Measurements from ENCODE around the gene NAV2.
A peak's percentile ranks its signal among the peaks of the same experiment; 100 is the strongest.
"Not testable (repeated sequence)": the region's sequence is repeated elsewhere in the genome, so short reads cannot be mapped to it uniquely, and the experiment has no call there.

Gene NAV2

GRCh38 chr11:20122131-20122530, 409.5 kb downstream of the NAV2 start:
- H3K4me3 ChIP-seq (replicated peaks; ENCODE audit: low read depth, low read length), result no peak overlapping the region
- no peak for TF ChIP-seq CTCF (IDR thresholded peaks at IDR 0.05; ENCODE audit: low read length, missing control alignments)
- no peak for DNase-seq (ENCODE audit: low read depth)

- peak; percentile 53 for DNase-seq (ENCODE audit: low read depth)
- H3K4me3 ChIP-seq (replicated peaks; ENCODE audit: low read depth, low read length), result no peak overlapping the region
- no peak for TF ChIP-seq CTCF (IDR thresholded peaks at IDR 0.05; ENCODE audit: low read length, missing control alignments)
Observed at GRCh38 chr11:20125927-20126326, 413.3 kb downstream of the NAV2 start.

DNA sequence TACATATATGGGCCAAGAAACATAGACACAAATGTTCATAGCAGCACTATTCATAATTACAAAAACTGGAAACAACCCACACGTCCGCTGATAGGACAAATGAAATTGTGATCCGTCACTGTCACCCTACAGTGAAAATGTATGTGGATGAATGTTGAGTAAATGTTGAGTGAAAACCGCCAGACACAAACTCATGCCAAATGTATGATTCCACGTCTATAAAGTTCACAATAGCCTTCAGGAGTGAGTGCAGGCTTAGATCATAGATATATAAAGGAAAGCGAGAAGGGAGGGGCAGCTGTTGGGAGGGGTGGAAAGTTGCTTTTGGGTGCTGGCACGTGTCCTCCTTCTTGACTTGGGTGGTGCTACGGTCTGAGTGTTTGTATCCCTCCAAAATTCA, 414.1 kb downstream of the NAV2 start:
- TF ChIP-seq CTCF (IDR thresholded peaks at IDR 0.05; ENCODE audit: low read length, missing control alignments), result no peak
- no peak overlapping the region for H3K4me3 ChIP-seq (replicated peaks; ENCODE audit: low read depth, low read length)
- DNase-seq (ENCODE audit: low read depth), result no peak

GRCh38 chr11:20127671-20128527, 415.3 kb downstream of the NAV2 start:
- TF ChIP-seq CTCF (IDR thresholded peaks at IDR 0.05; ENCODE audit: low read length, missing control alignments), result peak; percentile 80
- H3K4me3 ChIP-seq (replicated peaks; ENCODE audit: low read depth, low read length), result no peak overlapping the region
- DNase-seq (ENCODE audit: low read depth), result peak; percentile 81

DNA sequence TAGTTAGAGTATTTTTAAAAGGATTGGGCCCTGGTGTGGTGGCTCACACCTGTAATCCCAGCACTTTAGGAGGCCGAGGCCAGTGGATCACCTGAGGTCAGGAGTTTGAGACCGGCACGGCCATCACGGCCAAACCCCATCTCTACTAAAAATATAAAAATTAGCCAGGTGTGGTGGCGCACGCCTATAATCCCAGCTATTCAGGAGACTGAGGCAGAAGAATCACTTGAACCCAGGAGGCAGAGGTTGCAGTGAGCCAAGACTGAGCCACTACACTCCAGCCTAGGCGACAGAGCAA, 415.8 kb downstream of the NAV2 start:
- not testable (repeated sequence) for H3K4me3 ChIP-seq (replicated peaks; ENCODE audit: low read depth, low read length); DNase-seq (ENCODE audit: low read depth)

DNA sequence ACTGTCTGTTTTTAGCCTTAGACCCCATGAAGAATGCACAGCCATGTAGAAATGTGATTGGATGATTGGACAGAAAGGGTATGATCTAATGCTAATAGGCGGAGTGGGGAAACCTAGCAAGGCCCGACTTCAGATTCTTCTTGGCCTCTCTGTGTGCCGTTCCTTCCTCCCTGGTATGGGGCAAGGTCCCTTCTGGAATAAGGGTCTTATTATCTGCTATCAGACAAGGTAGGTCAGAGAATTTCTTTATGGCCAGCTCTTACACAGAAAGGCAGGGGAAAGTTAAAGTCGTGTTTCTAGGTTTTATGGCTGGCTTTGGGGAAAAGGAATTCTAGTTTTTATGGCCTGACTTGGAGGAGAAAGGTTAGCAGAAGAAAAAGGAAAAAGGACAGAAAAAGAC, 417.0 kb downstream of the NAV2 start:
- H3K4me3 ChIP-seq (replicated peaks; ENCODE audit: low read depth, low read length), result no peak overlapping the region
- no peak for TF ChIP-seq CTCF (IDR thresholded peaks at IDR 0.05; ENCODE audit: low read length, missing control alignments)
- no peak for DNase-seq (ENCODE audit: low read depth)

DNA sequence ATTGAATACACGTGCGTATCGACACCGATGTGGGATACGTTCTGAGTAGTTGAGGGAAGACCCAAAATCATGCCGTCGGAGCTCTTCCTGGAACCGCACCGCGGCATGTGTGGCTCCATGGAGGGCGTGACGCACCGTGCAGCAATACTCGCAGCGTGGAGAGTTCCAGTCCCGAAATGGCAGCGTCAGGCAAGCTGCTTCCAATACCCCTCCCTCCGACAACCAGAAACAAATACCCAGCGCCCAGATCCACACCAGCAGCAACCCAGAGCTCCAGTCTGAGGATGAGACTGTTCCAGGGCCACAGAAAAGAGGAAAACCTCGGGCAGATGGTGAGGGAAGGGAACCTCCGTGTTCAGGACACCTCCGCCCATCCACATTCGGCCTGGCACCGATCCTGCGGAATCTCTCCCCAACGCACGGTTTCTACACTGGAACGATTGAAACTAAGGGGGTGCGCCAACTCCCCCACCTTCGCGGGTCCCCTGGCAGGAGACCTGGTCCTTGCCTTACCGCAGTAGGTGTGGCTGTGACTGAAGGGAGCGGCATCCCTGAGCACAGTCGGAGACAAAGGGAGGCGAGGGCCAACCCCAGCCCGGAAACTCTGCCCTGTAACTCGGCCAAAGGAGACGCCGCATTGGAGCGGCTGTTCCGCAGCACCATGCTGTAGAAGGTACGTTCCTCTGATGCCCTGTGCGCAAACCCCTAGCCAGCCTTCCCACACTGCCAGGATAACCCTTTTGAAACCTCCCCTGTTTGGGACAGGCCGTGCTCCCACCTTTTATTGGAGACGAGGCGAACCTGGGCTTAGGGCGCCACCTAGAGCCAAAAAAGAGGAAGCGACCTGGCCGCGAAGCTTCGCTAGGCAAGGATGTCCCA, 419.4 kb downstream of the NAV2 start:
- peak; percentile 72 for DNase-seq (ENCODE audit: low read depth)
- peak overlapping the region; percentile 55 for H3K4me3 ChIP-seq (replicated peaks; ENCODE audit: low read depth, low read length)

More for the DNA sequence above, 419.4 kb downstream of the NAV2 start:
- TF ChIP-seq CTCF (IDR thresholded peaks at IDR 0.05; ENCODE audit: low read length, missing control alignments), result peak; percentile 90

All from fibroblast of pulmonary artery (primary cell).